HG03064 (cell line): ENCODE measurements around the gene JPH2.

Experiments used
- ATAC-seq: cut with Tn5 transposase; IDR thresholded peaks from one replicate; pipeline ENCODE4 v1.9.1; 2021; ENCODE audit warnings: low read depth; ENCODE audit not compliant: unreplicated experiment

JPH2 gene

DNA sequence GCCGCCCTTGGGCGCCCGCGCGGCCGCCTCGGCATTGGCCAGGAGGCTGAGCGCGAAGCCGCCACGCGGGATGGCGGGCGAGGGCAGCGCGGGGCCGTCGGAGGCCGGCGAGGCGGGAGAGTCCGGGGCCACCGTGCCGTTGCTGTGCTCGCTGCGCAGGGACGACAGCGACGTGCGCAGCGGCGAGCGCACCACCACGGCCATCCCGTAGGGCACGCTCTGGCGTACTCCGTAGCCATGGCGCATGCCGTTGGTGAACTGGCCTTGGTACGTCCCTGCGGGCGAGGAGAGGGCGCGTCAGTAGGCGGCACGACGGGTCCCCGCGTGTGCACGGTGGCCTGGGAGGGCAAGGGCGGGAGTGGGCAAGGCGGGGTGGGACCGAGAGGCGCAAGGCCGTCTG lies 26.9 kb downstream of the JPH2 start:
- ATAC-seq, result no peak

DNA sequence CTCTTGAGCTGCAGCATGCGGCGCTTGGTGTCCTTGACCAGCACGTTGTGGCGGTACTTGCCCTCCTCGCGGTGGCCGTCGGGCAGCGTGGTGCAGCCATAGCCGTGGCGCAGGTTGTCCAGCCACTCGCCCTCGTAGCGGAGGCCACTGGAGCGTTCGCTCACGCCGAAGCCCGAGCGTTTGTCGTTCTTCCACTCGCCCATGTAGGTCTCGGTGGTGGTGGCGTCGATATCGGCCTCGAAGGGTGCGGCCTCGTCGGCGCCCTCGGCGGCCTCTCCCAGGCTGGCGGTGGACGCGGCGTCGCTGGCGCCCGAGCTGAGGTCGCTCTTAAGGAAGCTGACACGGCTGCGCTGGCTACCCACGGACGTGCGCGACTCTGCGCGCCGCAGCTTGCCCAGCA lies 27.3 kb downstream of the JPH2 start:
- ATAC-seq, result no peak

DNA sequence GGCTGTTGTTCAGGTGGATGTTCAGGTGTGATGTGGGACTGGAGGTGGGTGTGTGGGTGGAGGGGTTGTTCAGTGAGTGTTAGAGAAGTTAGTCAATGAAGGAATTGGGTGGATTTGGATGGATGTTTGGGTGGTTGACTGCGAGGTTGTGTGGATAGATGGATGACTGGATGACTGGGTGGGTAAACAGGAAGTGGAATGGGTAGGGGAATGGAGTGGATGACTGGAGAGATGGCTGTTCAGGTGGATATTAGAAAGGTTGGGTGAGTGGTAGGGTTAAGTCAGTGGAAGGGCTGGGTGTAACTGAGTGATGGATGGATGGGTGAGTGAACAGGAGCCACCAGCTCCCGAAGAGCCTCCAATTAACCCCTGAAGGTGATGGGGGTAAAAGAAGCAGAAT lies 27.9 kb downstream of the JPH2 start:
- no peak for ATAC-seq

DNA sequence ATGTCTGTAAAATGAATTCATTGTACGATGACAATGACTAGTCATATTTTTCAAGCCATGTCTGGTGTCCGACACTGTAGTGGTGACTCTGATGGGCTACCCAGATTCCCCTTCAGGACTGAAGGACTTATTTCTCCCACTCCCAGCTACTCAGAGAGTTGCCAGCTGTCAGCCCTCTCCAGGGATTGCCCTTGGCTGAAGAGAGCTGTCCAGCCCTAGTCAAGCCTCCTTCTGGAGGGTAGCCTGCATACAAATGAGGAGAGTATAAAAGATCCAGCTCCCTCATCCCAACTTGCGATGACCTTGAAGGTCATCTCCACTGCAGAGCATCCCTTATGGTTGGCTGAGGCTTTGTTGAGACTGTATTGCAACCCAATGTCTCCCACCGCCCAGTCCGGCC lies 29.9 kb downstream of the JPH2 start:
- ATAC-seq, result no peak

DNA sequence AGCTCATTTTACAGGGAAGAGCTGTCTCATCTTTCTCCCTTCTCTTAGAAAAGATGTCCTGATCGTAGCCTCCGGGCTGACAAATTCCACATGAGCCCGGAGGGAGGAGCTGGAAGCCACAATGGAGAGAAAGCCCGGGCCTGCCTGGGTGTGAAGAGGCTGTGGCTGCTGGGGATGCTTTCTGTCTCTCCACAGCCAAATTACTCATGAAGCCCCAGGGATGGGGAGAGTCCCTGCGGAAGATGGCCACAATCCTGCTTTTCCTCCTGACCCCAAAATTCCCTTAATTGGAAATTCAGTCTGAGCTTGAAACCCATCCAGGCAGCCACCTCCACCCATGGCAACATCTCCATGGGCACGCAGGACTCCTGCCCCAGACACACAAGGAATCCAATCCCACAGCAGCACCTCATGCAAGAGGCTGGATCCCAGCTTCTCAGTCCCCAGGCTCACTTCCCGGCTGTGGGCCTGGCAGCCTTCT lies 32.4 kb downstream of the JPH2 start:
- ATAC-seq, result no peak

DNA sequence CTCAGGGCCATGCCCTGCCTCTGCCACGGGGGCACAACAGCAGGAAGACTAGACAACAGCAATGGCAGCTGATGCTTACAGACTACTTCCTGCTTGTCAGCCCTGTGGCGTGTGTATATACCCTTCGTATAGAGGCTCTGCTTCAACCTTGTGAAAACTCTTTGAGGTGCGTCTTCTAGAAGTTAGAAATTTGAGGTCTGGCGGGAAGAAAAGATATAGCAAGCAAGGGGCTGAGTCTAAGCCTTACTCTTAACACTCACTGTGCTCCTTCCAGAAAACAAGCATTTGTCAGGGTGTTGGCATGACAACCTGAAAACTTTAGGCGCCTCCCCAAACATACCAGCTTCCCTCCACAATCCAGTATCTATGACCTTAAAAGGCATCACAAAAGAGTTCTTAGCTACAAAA lies 33.3 kb downstream of the JPH2 start:
- ATAC-seq, result no peak

DNA sequence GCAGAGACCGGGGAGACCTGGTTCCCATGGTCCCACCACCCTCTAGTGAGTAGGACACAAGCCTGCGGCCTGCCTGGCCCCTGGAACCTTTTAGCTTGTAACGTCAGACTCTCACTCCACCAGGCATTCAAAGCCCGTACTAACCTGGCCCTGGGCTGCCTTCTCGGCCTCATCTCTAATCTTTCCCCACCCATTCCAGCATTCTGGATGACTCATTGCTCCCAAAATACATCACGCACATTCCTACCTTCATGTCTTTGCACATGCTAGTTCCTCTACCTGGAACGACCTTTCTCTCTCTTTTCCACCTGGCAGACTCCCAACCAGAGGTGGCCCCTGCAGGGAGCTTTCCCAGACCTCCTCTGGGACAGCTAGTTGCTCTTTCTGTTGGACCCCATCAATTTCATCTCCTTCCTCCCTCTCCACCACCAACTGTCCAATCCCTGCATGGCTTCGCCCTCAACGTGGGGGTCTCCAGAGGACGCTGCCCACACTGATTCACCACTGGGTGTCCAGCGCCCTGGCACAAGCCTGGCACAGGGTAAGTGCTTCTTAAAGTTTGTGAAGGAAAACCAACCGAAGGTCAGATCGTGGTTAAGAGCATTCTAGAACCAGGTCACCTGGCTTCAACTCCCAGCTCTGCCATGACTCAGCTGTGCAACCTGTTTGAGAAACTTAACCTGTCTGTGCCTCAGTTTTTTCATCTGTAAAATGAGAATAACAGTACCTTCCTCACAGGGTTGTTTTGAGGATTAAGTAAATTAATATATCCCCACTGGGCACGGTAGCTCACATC lies 35.2 kb downstream of the JPH2 start:
- no peak for ATAC-seq

DNA sequence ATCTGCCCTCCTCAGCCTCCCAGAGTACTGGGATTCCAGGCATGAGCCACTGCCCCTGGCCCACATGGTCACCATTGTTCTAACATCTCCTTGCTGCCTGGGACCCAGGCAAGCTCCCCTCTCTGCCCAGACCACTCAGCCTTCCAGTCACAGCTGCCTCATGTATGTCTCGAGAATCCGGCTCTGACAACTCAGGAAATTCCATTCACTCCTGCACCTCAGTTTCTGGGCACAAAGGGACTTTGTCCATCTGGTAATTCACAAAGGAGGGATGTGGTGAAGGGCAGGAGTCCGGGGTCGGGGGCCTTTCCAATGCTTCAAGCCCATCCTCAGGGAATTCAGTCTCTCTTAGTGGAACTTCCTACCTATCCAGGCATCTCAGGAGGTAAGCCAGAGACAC lies 40.7 kb downstream of the JPH2 start:
- no peak for ATAC-seq

DNA sequence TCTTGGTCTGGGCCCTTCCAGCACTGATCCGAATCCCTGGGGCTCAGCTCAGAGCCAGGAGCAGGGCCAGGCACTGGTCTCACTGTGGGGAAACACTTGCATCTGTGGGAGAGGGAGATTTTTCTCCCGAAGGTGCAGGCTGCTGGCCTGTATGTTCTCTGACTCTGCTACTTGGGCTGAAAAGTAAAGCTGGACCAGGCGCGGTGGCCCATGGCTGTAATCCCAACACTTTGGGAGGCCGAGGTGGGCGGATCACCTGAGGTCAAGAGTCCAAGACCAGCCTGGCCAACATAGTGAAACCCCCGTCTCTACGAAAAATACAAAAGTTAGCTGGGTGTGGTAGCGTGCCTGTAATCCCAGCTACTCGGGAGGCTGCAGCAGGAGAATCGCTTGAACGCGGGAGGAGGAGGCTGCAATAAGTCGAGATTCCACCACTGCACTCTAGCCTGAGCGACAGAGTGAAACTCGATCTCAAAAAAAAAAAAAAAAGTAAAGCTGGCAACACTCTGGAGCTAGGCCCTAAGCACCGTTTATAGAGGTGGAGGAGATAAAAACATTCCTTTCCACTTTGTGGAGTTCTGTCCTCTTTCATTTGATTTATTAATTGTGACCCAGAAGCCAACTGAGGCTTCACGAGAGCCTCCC lies 41.7 kb downstream of the JPH2 start:
- no peak for ATAC-seq

DNA sequence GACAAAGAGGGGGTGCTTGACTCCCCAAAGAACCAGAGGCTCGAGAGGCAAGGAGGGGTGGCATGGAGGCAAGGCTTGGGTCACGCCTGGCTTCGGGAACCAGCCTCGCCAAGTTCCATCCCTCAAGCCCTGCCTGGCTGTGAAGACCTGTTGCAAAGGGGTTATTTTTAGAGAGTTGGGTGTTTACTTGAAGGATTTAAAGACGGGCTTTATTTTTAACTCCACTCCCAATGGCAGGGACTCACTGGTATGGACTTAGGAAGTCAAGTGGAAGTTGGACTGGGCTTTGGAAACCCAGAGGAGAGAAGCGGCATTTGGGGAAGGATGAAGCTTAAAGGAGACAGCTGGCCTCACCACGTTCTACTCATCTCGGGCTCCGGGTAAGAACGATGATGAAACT lies 43.1 kb downstream of the JPH2 start:
- ATAC-seq, result no peak

DNA sequence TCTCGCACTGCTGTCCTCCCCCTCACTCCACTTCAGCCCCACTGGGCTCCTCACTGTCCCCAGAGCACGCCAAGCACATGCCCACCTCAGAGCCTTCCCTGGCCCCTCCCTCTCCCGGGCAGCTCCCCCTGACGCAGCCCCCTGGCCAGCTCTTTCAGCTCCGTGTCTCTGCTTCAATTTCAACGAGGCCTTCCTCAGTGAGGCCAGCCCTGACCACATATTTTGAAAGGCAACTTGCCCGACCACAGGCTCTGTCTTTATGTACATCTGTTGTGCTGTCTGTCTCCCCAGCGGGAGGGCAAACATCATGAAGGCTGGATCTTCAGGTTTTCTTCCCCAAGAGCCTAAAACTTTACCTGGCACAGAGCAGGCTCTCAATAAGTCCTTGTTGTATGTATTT lies 44.6 kb downstream of the JPH2 start:
- ATAC-seq, result no peak

DNA sequence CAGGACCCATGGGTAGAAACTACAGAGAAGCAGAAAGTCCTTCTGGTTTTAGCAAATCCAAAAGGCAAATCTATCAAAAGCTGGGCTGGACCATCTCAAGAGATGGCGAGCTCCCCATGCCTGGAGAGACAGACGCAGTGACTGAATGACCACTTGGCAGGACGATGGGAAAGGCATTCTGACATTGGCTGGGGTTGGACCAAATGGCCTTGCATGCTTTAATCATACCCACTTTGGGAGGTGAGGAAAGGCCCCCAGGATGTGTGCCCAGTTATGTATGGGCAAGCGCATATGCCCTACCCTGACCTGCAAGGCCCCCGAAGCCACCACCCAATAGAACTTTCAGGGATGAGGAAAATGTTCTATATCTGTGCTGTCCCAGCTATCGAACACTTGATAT lies 45.1 kb downstream of the JPH2 start:
- ATAC-seq, result no peak

DNA sequence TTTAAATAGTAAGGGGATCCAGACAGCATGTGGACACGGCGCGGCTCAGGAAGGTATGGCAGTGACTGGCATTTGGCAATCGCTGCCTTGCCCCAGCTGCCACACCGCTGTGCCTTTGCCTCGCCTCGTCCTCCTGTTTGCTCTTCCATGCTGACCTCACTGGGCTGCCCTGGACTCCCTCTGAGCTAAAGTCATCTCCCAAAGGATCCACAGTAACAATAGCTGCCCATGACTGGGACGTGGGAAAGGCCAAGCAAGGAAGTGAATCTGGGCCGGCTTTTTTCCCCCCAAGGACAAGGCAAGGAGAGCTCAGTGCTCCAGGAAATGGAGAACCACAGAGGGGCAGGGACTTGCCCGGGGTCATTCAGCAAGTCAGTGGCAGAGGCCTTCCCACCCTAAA lies 48.1 kb downstream of the JPH2 start:
- ATAC-seq, result no peak

DNA sequence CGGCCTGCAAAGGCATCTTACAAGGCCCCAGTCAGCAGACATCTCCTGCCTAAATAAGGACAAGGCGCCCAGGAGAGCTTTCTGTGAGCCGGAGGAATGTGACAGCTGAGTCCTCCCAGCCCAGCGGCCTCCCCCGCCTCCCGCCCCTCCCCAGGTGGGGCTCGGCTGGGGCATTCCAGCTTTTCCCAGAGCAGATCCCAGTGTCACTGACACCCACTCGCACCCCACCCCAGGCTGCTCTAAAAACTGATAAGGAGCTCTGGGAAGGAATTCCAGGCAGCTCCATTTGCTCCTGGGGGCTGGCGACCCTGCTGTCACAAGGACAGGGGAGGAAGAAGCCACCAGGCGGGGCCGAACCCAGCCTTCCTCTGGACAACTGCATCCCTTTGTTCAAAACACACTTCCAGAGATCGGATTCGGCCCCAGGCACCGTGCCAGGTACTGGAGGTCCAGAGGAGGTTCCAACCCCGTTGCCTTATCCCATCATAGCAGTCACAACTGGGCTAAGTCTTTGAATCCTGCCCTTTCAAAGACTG lies 49.7 kb downstream of the JPH2 start:
- no peak for ATAC-seq

DNA sequence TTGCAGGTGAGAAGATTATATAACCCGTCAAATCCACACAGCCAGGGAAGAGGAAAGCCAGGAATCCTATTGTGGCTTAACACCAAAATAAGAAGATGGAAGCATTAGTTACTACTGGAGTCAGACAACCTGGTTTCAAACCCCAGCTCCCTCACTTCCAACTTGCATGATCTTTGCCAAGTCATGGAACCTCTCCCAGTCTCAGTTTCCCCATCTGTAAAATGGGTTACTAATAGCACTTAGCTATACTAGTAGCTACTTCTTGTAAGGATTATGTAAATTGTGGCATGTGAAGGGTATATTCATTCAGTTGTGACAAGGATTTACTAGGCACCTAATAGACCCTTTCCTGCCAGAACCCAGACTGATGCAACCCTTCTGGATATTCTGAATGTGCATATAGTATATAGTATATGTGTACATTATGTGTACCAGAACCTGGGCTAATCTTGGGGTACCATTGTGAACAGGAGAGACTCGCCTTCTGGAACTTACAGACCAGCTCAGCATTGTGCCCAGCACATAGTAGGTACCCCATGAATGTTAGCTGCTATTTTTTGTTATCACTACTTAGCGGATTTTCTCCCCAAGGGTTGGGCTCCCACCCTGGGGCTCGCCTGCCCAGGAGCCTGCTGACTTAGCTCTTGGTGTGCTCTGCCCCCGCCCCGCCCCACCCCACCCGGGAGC lies 50.3 kb downstream of the JPH2 start:
- no peak for ATAC-seq

DNA sequence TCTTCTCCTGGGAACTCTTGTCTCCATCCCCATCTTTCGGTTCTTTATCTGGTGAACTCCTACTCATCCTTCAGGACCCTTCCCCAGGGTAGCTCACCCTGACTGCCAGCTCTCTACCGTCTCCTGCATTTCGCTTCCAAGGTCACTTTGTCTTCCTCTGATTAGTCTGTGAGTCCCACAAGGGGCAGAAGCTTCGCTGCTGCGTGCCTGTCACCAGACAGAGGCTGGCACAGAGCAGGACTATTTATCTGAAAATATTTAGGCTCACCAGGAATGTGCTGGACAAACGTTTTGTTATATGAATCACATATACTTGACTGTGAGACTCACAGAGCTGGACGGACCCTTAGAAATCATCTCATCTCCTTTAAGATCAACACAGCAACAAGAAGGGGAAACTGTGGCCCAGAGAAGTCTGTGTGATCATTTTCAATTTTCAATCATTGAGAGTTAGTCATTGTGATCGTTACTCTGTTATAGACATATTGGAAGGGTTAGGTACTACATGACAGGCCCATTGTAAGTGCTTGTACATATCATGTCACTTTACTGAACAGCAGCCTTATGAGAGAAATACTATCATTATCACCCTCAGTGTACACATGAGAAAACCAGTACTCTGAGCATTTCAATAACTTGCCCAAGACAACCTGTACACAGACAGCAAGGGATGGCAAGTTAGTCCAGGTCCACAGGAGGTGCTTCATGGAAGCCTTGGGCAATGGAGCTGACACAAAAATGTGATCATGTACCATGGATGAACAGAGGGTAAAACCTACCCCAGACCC lies 51.4 kb downstream of the JPH2 start:
- no peak for ATAC-seq

DNA sequence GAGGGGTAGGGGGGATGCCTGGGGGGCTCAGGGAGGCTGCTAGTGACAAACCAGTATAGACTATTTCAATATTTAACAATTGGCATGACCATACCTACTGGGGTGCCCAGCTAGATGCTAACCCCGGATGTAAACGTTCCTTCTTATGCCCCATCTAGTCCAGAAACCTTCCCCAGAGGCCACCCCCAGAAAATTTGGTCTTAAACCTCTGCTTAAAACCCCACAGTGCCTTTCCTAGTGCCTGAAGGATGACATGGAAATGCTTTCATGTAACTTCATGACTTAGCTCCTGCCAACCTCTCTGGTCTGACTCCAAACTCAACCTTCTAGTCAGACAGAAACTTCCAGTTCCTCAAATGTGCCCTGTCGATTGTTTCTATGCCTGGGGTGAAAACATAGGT lies 52.0 kb downstream of the JPH2 start:
- no peak for ATAC-seq

DNA sequence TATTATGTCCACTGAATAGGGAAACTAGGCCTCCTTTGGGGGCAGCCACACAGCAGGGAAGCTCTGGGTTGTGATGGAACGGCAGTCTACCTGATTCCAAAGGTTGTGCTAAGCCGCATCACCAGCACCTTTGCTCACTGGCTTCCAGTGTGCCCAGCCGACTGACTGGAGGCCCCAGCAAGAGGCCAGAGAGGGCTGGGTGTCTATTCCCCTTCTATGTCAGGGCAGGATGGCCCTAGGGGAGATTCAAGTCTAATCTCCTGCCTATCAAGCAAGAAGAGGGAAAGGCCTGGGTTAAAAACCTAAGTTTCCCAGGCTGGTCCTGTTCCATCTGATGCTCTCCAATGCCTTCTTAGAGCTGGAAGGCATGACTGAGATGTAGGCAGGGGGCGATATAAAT lies 53.6 kb downstream of the JPH2 start:
- ATAC-seq, result no peak

DNA sequence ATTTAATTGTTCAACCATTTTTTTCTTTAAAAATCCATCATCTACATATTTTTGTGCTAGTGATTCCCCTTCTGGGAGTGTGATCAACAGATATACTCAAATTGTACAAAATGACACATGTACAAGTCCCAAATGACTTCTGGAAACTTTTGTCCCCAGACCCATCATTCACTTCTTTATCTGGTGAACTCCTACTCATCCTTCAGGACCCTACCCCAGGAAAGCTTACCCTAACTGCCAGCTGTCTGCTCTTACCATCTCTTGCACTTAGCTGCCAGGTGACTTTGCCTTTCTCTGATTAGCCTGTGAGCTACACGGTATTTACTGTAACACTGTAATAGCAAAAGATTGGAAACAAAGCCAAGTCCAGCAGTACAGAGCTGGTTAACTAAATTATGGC lies 55.3 kb downstream of the JPH2 start:
- no peak for ATAC-seq

DNA sequence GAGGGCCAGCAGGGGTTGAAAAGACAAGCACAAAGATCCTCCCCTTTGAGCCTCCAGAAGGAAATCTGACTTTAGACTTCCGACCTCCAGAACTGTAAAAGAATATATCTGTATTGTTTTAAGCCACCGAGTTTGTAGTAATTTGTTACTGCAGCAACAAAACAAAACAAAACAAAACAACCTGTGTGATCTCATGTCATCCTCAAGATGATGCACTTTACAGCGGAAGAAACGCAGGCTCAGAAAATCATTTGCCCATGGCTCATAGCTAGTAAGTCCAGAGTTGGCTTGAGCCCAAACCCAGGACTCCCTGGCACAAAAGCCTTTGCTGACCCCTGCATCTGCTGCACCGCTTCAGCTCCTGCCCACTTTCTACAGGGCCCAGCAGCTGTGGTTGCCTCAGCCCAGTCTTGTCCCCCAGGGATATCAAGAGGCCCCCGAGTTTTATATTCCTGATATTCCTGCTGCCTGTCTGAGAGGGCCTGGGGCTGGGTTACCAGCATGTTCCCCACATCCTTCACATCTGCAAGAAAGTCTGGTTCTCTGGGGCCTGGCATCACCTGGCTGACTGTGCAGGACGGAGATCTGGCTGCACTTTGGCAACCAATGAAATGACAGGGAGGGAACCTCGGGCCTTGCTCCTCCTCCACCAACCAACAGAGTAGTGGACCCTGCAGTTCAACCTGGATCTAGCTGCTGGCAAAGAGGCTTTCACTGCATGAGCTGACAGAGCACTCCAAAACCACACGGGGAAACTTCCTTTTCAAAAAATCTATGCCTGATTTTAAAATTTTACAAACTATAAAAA lies 56.9 kb downstream of the JPH2 start:
- ATAC-seq, result no peak
